Fibroblast of lung (primary cell): Measurements from ENCODE around the gene KCNMA1. TPM values are rescaled to one million over a fixed set of nuclear protein-coding genes. Genes with fewer than 3 reads are reported as not detected.

ENCODE experiments used
- DNase-seq, 2 donors: peaks; one replicate each; pipeline versions ENCODE4 v3.0.0 to v3.0.0-alpha.2; 2010; ENCODE audit warnings: low read depth in 2 of 2
- H2AFZ ChIP-seq: 2 replicates; pipeline ENCODE4 v1.5.1; 2012; ENCODE audit warnings: low read length, control low read depth, inconsistent platforms
- H3K27ac ChIP-seq: 2 replicates; pipeline ENCODE4 v1.5.1; 2011; ENCODE audit warnings: low read length, control low read depth; ENCODE audit not compliant: insufficient read depth
- H3K27me3 ChIP-seq: 2 replicates; pipeline ENCODE4 v1.5.1; 2011; ENCODE audit warnings: mild to moderate bottlenecking, low read length; ENCODE audit not compliant: control insufficient read depth, insufficient read depth
- H3K36me3 ChIP-seq: 2 replicates; pipeline ENCODE4 v1.5.1; 2011; ENCODE audit warnings: low read length; ENCODE audit not compliant: control insufficient read depth, insufficient read depth
- H3K4me1 ChIP-seq: 2 replicates; pipeline ENCODE4 v1.5.1; 2011; ENCODE audit warnings: low read length; ENCODE audit not compliant: control insufficient read depth, insufficient read depth; ENCODE audit errors: extremely low read depth
- H3K4me2 ChIP-seq: 2 replicates; pipeline ENCODE4 v1.5.1; 2011; ENCODE audit warnings: low read length, control low read depth; ENCODE audit not compliant: insufficient read depth; ENCODE audit errors: extremely low read depth
- H3K4me3 ChIP-seq, 4 experiments: fragments of 200-600 bp in 1 of 4; sonication (generic) in 1 of 4; replicated peaks in 1 of 4; 2 replicates each; pipeline ENCODE4 v1.5.1; 2011 to 2016; ENCODE audit warnings: low read length in 4 of 4, low read depth in 3 of 4, mild to moderate bottlenecking in 3 of 4, control low read depth in 2 of 4, inconsistent platforms in 1 of 4, mixed read lengths in 1 of 4; ENCODE audit not compliant: insufficient read depth in 1 of 4; ENCODE audit errors: control extremely low read depth in 1 of 4
- H3K79me2 ChIP-seq: 2 replicates; pipeline ENCODE4 v1.5.1; 2012; ENCODE audit warnings: mild to moderate bottlenecking, low read length, inconsistent platforms; ENCODE audit not compliant: control insufficient read depth, insufficient read depth
- H3K9ac ChIP-seq: 2 replicates; pipeline ENCODE4 v1.5.1; 2011; ENCODE audit warnings: mild to moderate bottlenecking, low read length, control low read depth; ENCODE audit not compliant: insufficient read depth
- H3K9me3 ChIP-seq: 2 replicates; pipeline ENCODE4 v1.5.1; 2012; ENCODE audit warnings: low read depth, low read length; ENCODE audit not compliant: control insufficient read depth, insufficient read depth
- H4K20me1 ChIP-seq: 2 replicates; pipeline ENCODE4 v1.5.1; 2011; ENCODE audit warnings: low read length; ENCODE audit not compliant: control insufficient read depth, insufficient read depth; ENCODE audit errors: extremely low read depth
- CTCF ChIP-seq, 2 donors: IDR thresholded peaks in 1 of 2; conservative IDR thresholded peaks in 1 of 2; 1 replicate in 1 of 2; 2 replicates in 1 of 2; pipeline ENCODE4 v1.5.1; 2011 to 2012; ENCODE audit warnings: low read length in 2 of 2, control low read depth in 1 of 2, inconsistent platforms in 1 of 2, low read depth in 1 of 2, mild to moderate bottlenecking in 1 of 2
- EZH2 ChIP-seq: IDR thresholded peaks from 2 replicates; pipeline ENCODE4 v1.5.1; 2012; ENCODE audit warnings: low read length, control low read depth, mild to moderate bottlenecking; ENCODE audit errors: missing control alignments
- polyA plus RNA-seq, 2 donors: library from polyadenylated mRNA; depleted of rRNA in 1 of 2; stranded (reverse) in 1 of 2; unstranded in 1 of 2; fragments of >200 nt; gene quantifications; 2 replicates each; pipeline ENCODE4 v1.2.1, GENCODE V29; 2011 to 2012; ENCODE audit warnings: missing spikeins in 1 of 2
- total RNA-seq: library from RNA; depleted of rRNA; stranded (reverse); fragments of >200 nt; gene quantifications from 2 replicates; pipeline ENCODE4 v1.2.1, GENCODE V29; 2014

The KCNMA1 gene
- total and polyA plus RNA-seq, 2 donors (not counting 1 experiment from before 2014, with no cell fraction given): 31.0 to 138 TPM

GRCh38 chr10:77256346-77256745 is 381.3 kb downstream of the KCNMA1 start:
- no peak for DNase-seq
- H3K27me3 ChIP-seq: no peaks in the 10 kb centered on the region
- H3K9me3 ChIP-seq: no peaks in the 10 kb centered on the region
- no peaks in the 10 kb centered on the region for H3K4me1 ChIP-seq
- no peak overlapping the region for H3K9ac ChIP-seq
- no peaks in the 10 kb centered on the region for H3K79me2 ChIP-seq
- no peak overlapping the region for H3K4me3 ChIP-seq
- no peak overlapping the region for H2AFZ ChIP-seq
- no peak overlapping the region for H3K4me2 ChIP-seq
- no peak overlapping the region for H3K27ac ChIP-seq
- no peak for TF ChIP-seq CTCF (conservative IDR thresholded peaks at IDR 0.05 in 1 of 2, IDR thresholded peaks at IDR 0.05 in 1 of 2; ENCODE audit: low read depth in 1 of 2, low read length in 2 of 2)
- TF ChIP-seq EZH2: no peak
- no peaks in the 10 kb centered on the region for H3K36me3 ChIP-seq
- no peaks in the 10 kb centered on the region for H4K20me1 ChIP-seq

GRCh38 chr10:77253556-77254064 is 384.0 kb downstream of the KCNMA1 start:
- Histone ChIP-seq H3K9me3 (no peaks in the 10 kb centered on the region), H3K4me2 (no peak overlapping the region), H3K27ac (no peak overlapping the region), H3K36me3 (no peaks in the 10 kb centered on the region), H3K27me3 (no peaks in the 10 kb centered on the region), H2AFZ (no peak overlapping the region), H3K4me1 (no peaks in the 10 kb centered on the region), H3K79me2 (no peaks in the 10 kb centered on the region), H4K20me1 (no peaks in the 10 kb centered on the region), H3K9ac (no peak overlapping the region), H3K4me3 (no peak overlapping the region)
- TF ChIP-seq CTCF (conservative IDR thresholded peaks at IDR 0.05 in 1 of 2, IDR thresholded peaks at IDR 0.05 in 1 of 2; ENCODE audit: low read depth in 1 of 2, low read length in 2 of 2): no peak
- TF ChIP-seq EZH2: no peak
- no peak for DNase-seq

DNA sequence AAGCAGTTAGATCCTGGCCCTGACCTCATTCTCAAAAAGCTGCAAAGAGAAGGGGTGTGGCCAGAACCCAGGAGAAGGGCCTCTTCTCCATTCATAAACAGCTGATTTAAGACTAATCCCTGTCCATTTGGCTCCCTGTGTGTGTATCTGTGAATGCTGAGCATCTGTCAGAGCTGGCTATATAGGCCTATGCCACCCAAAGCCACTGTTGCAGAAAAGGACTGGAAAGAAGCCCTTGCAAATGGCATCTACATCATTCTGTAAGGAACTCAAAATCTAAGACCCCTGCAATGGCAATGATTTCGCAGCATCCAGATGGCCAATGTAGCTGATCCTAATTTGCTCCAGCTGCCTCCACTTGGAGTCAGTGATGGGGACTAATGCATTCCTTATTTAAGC is 384.5 kb downstream of the KCNMA1 start:
- no peak overlapping the region for H3K27ac ChIP-seq
- no peaks in the 10 kb centered on the region for H3K4me1 ChIP-seq
- H2AFZ ChIP-seq: no peak overlapping the region
- H3K9ac ChIP-seq: no peak overlapping the region
- no peaks in the 10 kb centered on the region for H3K79me2 ChIP-seq
- no peaks in the 10 kb centered on the region for H3K36me3 ChIP-seq
- no peak overlapping the region for H3K4me2 ChIP-seq
- no peak for TF ChIP-seq EZH2
- TF ChIP-seq CTCF (conservative IDR thresholded peaks at IDR 0.05 in 1 of 2, IDR thresholded peaks at IDR 0.05 in 1 of 2; ENCODE audit: low read depth in 1 of 2, low read length in 2 of 2): no peak
- no peak overlapping the region for H3K4me3 ChIP-seq
- H3K9me3 ChIP-seq: no peaks in the 10 kb centered on the region
- no peaks in the 10 kb centered on the region for H4K20me1 ChIP-seq
- no peak for DNase-seq
- no peaks in the 10 kb centered on the region for H3K27me3 ChIP-seq
